GM23338 (cell line): Measurements from ENCODE around the gene SH3PXD2B.

Experiments used
- EZH2 ChIP-seq: fragments of 200-600 bp; sonication (generic); IDR thresholded peaks from one replicate; pipeline ENCODE4 v1.8.0; 2017; ENCODE audit warnings: antibody characterized with exemption, mild to moderate bottlenecking, low read depth; ENCODE audit not compliant: unreplicated experiment
- EZH2phosphoT487 ChIP-seq: fragments of 200-600 bp; sonication (generic); IDR thresholded peaks from one replicate; pipeline ENCODE4 v1.8.1; 2018; ENCODE audit warnings: antibody characterized with exemption; ENCODE audit not compliant: unreplicated experiment
- POLR2AphosphoS5 ChIP-seq: IDR thresholded peaks from 2 replicates; pipeline ENCODE4 v1.6.1; 2016; ENCODE audit warnings: antibody characterized with exemption, low read depth
- REST ChIP-seq: IDR thresholded peaks from one replicate; pipeline ENCODE4 v1.6.1; 2018; ENCODE audit warnings: antibody characterized with exemption; ENCODE audit not compliant: unreplicated experiment
- ZNF114 ChIP-seq: fragments of 250-450 bp; sonication (Bioruptor Pico); IDR thresholded peaks from 2 replicates; pipeline ENCODE4 v1.5.0; 2020; ENCODE audit warnings: mild to moderate bottlenecking, moderate library complexity
- TF ChIP-seq, protein P1 (sequence below), 2 experiments: fragments of 200-600 bp in 1 of 2; sonication (generic) in 1 of 2; conservative IDR thresholded peaks; 2 replicates each; pipeline versions ENCODE4 v1.5.1 to v1.6.1; 2016 to 2017; ENCODE audit warnings: antibody characterized with exemption in 2 of 2, low read depth in 2 of 2, mild to moderate bottlenecking in 2 of 2, moderate library complexity in 1 of 2
- TF ChIP-seq, protein P2 (sequence below): IDR thresholded peaks from 2 replicates; pipeline ENCODE4 v1.6.1; 2016; ENCODE audit warnings: antibody characterized with exemption

DNA sequence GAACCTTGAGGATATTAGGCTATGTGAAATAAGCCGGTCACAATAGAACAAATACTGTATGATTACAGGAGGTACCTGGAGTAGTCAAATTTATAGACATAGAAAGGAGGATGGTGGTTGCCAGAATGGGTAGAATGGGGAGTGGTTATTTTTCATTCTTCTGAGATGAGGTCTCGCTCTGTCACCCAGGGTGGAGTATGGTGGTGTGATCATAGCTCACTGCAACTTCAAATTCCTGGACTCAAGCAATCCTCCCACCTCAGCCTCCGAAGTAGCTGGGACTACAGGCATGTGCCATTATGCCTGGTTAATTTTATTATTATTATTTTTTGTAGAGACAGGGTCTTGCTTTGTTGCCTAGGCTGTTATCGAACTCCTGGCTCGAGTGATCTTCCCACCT, 27.1 kb downstream of the SH3PXD2B start:
- TF ChIP-seq, protein P1, sequence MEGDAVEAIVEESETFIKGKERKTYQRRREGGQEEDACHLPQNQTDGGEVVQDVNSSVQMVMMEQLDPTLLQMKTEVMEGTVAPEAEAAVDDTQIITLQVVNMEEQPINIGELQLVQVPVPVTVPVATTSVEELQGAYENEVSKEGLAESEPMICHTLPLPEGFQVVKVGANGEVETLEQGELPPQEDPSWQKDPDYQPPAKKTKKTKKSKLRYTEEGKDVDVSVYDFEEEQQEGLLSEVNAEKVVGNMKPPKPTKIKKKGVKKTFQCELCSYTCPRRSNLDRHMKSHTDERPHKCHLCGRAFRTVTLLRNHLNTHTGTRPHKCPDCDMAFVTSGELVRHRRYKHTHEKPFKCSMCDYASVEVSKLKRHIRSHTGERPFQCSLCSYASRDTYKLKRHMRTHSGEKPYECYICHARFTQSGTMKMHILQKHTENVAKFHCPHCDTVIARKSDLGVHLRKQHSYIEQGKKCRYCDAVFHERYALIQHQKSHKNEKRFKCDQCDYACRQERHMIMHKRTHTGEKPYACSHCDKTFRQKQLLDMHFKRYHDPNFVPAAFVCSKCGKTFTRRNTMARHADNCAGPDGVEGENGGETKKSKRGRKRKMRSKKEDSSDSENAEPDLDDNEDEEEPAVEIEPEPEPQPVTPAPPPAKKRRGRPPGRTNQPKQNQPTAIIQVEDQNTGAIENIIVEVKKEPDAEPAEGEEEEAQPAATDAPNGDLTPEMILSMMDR (conservative IDR thresholded peaks at IDR 0.05; ENCODE audit: low read depth in 2 of 2) = no peak
- TF ChIP-seq EZH2phosphoT487 = no peak
- TF ChIP-seq EZH2 = no peak
- no peak for TF ChIP-seq POLR2AphosphoS5
- no peak for TF ChIP-seq REST
- TF ChIP-seq, protein P2, sequence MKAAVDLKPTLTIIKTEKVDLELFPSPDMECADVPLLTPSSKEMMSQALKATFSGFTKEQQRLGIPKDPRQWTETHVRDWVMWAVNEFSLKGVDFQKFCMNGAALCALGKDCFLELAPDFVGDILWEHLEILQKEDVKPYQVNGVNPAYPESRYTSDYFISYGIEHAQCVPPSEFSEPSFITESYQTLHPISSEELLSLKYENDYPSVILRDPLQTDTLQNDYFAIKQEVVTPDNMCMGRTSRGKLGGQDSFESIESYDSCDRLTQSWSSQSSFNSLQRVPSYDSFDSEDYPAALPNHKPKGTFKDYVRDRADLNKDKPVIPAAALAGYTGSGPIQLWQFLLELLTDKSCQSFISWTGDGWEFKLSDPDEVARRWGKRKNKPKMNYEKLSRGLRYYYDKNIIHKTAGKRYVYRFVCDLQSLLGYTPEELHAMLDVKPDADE = no peak
- no peak for TF ChIP-seq ZNF114 (CRISPR knock-in tag)
